ENCODE data around the gene PDAP1. TPM values are rescaled to one million over a fixed set of nuclear protein-coding genes. Genes with fewer than 3 reads are reported as not detected.

Gene PDAP1
- total and polyA plus RNA-seq, 2 of the 4 experiments (the other 2 are of a cell fraction), result 40.3 to 193 TPM

GRCh38 chr7:99396418-99397296 is 11.7 kb downstream of the PDAP1 start:
- Histone ChIP-seq H3K4me2 (ENCODE audit: low read depth, low read length) (no peak overlapping the region), H3K14ac (replicated peaks; ENCODE audit: low read depth, low read length) (no peak overlapping the region), H3K27ac (ENCODE audit: insufficient read depth, low read length) (no peak overlapping the region), H2AK9ac (replicated peaks; ENCODE audit: low read depth, low read length, poor library complexity) (no peak overlapping the region), H3K9me1 (ENCODE audit: insufficient read depth, low read length) (peaks cover 3% of the 10 kb centered on the region), H4K8ac (ENCODE audit: low read depth in 2 of 2, low read length in 2 of 2) (no peak overlapping the region), H3K79me1 (ENCODE audit: low read depth in 1 of 2, low read length in 2 of 2) (peaks cover 11 to 60% of the 10 kb centered on the region in 2 experiments; a peak in 3 of 4 replicates), H2BK20ac (ENCODE audit: low read depth, low read length) (no peak overlapping the region), H2AK5ac (ENCODE audit: low read depth, low read length) (no peak overlapping the region), H3K36me3 (ENCODE audit: control insufficient read depth, insufficient read depth, low read length) (peaks cover 75% of the 10 kb centered on the region), H3K4ac (ENCODE audit: low read depth, low read length) (no peak overlapping the region), H2BK15ac (ENCODE audit: low read depth, low read length) (no peak overlapping the region), H3K9ac (ENCODE audit: low read depth, low read length) (no peak overlapping the region), H2BK5ac (ENCODE audit: low read depth, low read length, poor library complexity, severe bottlenecking) (no peak overlapping the region), H3K9me3 (ENCODE audit: control insufficient read depth, insufficient read depth, low read length) (no peaks in the 10 kb centered on the region), H4K5ac (ENCODE audit: low read depth, low read length) (no peak overlapping the region), H2BK120ac (ENCODE audit: low read depth, low read length) (no peak overlapping the region), H3K23ac (ENCODE audit: low read depth, low read length) (no peak overlapping the region), H3K4me1 (ENCODE audit: control insufficient read depth, insufficient read depth, low read length) (peaks cover 9% of the 10 kb centered on the region), H3K27me3 (ENCODE audit: control insufficient read depth, insufficient read depth, low read length) (no peaks in the 10 kb centered on the region), H2AFZ (replicated peaks; ENCODE audit: low read length, poor library complexity) (no peak overlapping the region), H3K4me3 (ENCODE audit: insufficient read depth, low read depth, low read length) (no peak overlapping the region), H3K18ac (ENCODE audit: low read depth, low read length) (no peak overlapping the region), H4K91ac (ENCODE audit: insufficient read depth, low read depth, low read length) (no peak overlapping the region), H3K56ac (ENCODE audit: extremely low read depth, insufficient read depth, low read length) (no peak overlapping the region), H4K20me1 (ENCODE audit: insufficient read depth, low read length) (peaks cover 70% of the 10 kb centered on the region)
- ChIA-PET CTCF (interaction anchor here (0.6 kb wide), 1 partner anchor 13 kb away, joined by 4 read pairs; no protein-coding TSS in a partner anchor), POLR2A (ENCODE audit: unreplicated experiment) (no interaction called here)
- no TSS peak for BruUV-seq (replicated peaks)
- in situ Hi-C loops (cut with MboI; ENCODE audit: low sequenced_read_pairs) (no loop called here), dilution Hi-C loops (cut with HindIII; ENCODE audit: low sequenced_read_pairs, unreplicated experiment) (no loop called here), intact Hi-C loops (cut with micrococcal nuclease) (no loop called here)
- TF ChIP-seq RFX5 (IDR thresholded peaks at IDR 0.05; ENCODE audit: low read depth, low read length) (no peak), MAFK (IDR thresholded peaks at IDR 0.05; ENCODE audit: low read depth, low read length) (no peak)
- DNase-seq, result no peak
- 100% methylated on average over 4 of the region's 21 CpGs; no CpG with 5 or more reads in 1 of the 2 experiments for WGBS, 2 experiments (ENCODE audit: extremely low coverage in 2 of 2, insufficient read length in 1 of 2)
- no peak for ATAC-seq (ENCODE audit: low read depth)

Data from IMR-90 (cell line).